LNCaP clone FGC (cell line): ENCODE results near the gene CCL13.

ENCODE experiments used
- DNase-seq: peaks from one replicate; pipeline ENCODE4 v3.0.0-alpha.2; 2011; ENCODE audit warnings: low read depth
- H3K4me3 ChIP-seq: 2 replicates; pipeline ENCODE4 v1.5.1; 2011; ENCODE audit warnings: mild to moderate bottlenecking, low read depth, low read length, control low read depth
- TF ChIP-seq, protein P1 (sequence below): IDR thresholded peaks from 2 replicates; pipeline ENCODE4 v1.5.1; 2012; ENCODE audit warnings: mild to moderate bottlenecking; ENCODE audit not compliant: control insufficient read depth, insufficient read depth; ENCODE audit errors: extremely low read depth

The CCL13 gene

DNA sequence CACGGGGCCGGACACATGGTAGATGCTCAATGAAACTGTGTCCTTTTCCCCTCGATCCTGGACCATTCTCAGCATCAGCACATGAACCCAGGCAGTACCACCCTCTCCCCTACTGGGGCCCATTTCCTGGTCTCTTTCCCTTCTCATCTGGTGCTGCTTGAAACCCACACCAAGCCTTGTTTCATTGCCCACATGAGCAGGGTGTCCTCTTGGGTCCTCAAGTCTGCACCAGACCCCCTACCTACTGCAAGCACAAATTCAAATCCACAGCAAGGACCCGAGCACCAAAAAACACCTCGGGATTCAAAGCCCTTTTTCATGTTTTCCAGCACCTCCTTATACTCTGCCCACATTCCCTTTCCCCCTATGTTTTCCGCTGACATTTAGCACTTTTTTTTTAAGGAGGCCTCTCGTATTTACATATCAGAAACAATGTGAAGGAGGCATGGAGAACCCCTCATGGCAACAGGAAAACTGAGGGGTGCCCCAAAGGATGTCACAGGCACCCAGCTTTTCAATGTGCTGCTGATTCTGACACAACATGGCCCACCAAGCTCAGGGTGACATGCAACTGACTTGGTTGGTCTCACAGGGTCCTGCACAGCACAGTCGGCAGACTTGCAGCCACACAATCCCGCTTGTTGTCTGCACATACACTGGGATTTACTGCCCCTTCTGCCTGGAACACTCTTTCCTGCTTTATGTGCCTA lies 11.4 kb downstream of the CCL13 start:
- TF ChIP-seq, protein P1, sequence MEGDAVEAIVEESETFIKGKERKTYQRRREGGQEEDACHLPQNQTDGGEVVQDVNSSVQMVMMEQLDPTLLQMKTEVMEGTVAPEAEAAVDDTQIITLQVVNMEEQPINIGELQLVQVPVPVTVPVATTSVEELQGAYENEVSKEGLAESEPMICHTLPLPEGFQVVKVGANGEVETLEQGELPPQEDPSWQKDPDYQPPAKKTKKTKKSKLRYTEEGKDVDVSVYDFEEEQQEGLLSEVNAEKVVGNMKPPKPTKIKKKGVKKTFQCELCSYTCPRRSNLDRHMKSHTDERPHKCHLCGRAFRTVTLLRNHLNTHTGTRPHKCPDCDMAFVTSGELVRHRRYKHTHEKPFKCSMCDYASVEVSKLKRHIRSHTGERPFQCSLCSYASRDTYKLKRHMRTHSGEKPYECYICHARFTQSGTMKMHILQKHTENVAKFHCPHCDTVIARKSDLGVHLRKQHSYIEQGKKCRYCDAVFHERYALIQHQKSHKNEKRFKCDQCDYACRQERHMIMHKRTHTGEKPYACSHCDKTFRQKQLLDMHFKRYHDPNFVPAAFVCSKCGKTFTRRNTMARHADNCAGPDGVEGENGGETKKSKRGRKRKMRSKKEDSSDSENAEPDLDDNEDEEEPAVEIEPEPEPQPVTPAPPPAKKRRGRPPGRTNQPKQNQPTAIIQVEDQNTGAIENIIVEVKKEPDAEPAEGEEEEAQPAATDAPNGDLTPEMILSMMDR, result no peak
- DNase-seq, result no peak
- no peak overlapping the region for H3K4me3 ChIP-seq

DNA sequence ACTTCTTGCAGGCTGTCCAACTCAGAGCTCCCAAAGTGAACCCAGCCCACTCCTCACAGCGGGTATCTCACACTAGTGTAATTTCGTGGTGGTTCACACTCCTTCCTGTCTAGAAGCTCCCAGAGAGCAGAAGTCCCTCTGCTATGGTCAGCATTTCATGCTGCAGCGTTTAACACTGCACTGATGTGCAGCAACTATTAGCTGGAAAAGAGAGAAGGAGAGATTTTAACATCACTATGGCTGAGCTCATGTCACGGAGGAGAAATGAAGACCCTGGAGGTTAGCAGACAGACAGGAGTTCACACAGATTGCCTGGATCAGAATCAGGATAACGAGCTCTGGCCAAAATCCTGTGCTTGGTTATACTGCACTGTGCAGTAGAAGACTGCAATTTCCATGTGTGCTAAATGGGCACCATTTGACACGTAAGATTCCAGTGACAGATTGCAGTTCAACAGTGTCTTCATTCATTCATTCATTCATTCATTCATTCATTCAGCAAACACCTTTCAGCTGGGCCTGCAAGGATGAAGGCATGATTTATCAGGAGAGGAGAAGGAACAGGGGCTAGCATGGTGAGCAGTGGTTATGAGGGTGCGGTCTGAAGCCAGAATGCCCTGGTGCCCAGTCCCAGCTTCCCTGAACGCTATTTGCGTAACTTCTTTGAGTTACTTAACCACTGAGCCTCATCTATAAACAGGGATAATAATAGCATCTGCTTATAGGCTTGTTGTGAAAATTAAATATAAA lies 12.1 kb downstream of the CCL13 start:
- DNase-seq, result no peak
- H3K4me3 ChIP-seq, result no peak overlapping the region
- TF ChIP-seq, protein P1, result no peak

DNA sequence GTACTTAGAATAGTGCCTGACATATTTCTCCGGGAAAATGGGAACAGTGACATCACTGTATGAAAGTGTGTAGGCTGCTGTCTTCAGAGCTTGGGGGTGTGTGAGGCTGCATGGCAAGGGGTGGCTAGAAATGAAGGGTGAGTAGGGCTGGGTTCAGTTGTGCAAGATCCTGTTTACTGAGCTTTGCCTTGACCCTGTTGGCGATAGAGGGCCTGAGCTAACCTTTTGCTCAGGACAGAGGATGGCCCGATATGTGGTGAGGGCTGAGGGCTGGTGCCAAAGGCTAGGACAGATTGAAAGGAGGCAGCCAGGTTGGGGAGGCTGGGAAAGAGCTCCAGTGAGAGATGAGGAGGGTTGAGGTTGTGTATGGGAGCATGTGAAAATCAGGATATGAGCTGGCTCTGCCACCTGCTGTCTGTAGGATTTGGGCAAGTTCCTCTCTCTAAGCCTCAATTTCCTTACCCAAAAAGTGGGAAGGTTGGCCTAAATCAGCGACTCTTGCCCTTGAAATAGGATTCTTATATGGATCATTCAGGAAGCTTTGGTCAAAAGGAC lies 12.7 kb downstream of the CCL13 start:
- no peak for DNase-seq
- TF ChIP-seq, protein P1, result no peak
- no peak overlapping the region for H3K4me3 ChIP-seq

DNA sequence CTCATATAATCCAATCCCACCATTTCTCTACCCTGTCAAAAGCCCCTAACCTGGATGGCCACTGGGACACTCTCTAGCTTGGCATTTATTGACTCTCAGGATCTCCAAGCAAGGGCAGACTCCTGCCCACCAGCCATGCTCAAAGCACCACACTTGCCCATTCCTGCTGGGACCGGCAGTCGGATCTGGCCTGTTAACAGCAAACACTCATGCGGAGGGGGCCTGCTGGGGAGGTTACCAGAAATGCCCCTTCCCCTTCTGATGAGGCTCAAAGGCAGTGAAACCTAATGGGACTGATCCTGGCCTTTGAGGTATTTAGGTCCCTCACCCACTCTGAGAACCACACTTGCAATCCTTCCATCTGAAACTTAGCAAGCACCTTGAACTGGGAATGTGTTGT lies 13.3 kb downstream of the CCL13 start:
- no peak for DNase-seq
- TF ChIP-seq, protein P1, result no peak
- H3K4me3 ChIP-seq, result no peak overlapping the region

DNA sequence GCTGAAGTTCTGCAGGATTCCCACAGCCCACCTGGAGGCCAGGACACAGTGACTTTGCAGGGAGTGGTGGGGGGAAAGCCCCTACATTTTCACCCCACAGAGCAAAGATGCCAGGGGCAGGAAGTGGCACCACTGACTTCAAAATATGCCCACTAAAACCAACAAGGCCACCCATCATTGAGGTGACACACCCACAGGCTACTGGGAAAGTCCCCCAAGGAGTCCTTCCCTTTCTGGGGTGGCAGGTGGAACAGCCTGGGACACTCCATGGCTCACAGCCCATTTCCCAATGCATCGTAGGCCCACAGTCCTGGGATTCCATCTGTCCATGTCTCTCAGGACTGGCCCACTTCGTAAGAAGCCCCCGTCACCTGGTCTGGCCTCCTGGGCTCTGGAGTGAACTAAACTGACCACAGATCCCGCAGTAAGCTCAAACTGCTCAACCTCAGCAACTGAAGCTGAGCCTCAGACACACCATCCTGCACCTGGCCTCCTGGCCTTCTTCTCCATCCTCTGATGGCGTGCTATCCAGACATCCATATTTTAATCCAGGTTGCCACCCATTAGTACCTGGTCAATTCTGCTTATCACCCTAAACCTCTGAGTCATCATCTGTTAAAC lies 14.2 kb downstream of the CCL13 start:
- TF ChIP-seq, protein P1, result no peak
- DNase-seq, result no peak
- no peak overlapping the region for H3K4me3 ChIP-seq

DNA sequence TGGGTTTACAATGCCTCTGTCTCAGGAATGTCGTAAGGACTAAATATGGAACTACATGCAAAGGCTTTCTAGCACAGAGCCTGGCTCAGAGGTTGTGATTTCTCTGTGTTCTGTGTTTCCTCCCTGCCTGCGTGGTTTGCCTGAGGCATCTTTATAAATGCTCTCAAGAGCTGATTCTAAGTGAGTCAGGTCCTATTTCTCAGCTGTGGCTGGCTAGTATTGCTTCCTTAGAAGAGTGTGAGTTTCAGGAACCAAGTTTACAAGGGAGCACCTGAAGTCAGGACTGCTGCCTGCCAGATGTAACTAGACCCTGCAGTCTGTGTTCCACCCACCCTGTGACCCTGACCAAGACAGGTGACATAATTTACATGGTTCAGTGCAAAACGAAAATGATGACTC lies 14.7 kb downstream of the CCL13 start:
- H3K4me3 ChIP-seq, result no peak overlapping the region
- DNase-seq, result no peak
- TF ChIP-seq, protein P1, result no peak
